Gastrocnemius medialis (tissue), 4 donors: ENCODE measurements around the gene LUC7L3. TPM values are rescaled to one million over a fixed set of nuclear protein-coding genes. Genes with fewer than 3 reads are reported as not detected.
"Not testable (repeated sequence)": the region's sequence is repeated elsewhere in the genome, so short reads cannot be mapped to it uniquely, and the experiment has no call there.

Source experiments
- ATAC-seq, 2 donors: fragments of 150-250 bp; one replicate each; pipeline ENCODE4 v1.9.1; 2016
- DNase-seq, 2 donors: peaks; one replicate each; pipeline ENCODE4 v3.0.0-alpha.2; 2019
- H3K27ac ChIP-seq, 4 donors: fragments of 200-600 bp; sonication (generic); 1 replicate in 1 of 4; 2 replicates in 3 of 4; pipeline ENCODE4 v1.5.1; 2016 to 2018; ENCODE audit warnings: mild to moderate bottlenecking in 2 of 4, moderate library complexity in 1 of 4
- H3K27me3 ChIP-seq, 3 donors: fragments of 200-600 bp; sonication (generic) in 2 of 3; 1 replicate in 1 of 3; 2 replicates in 2 of 3; pipeline versions ENCODE4 v1.5.1 to v1.6.0; 2016 to 2019; ENCODE audit warnings: mild to moderate bottlenecking in 1 of 3, moderate library complexity in 1 of 3
- H3K36me3 ChIP-seq, 2 donors: fragments of 200-600 bp; sonication (generic) in 1 of 2; one replicate each; pipeline ENCODE4 v1.5.1; 2017 to 2018
- H3K4me1 ChIP-seq, 2 donors: fragments of 200-600 bp; sonication (generic) in 1 of 2; one replicate each; pipeline ENCODE4 v1.5.1; 2016 to 2017; ENCODE audit warnings: mild to moderate bottlenecking in 2 of 2
- H3K4me3 ChIP-seq, 4 donors: fragments of 200-600 bp; sonication (generic) in 3 of 4; 1 replicate in 1 of 4; 2 replicates in 3 of 4; pipeline ENCODE4 v1.5.1; 2016 to 2019; ENCODE audit warnings: mild to moderate bottlenecking in 2 of 4
- H3K9me3 ChIP-seq, 3 donors: fragments of 200-600 bp; sonication (generic) in 2 of 3; 1 replicate in 1 of 3; 2 replicates in 2 of 3; pipeline ENCODE4 v1.5.1; 2016 to 2019
- CTCF ChIP-seq, 5 experiments: fragments of 450-650 bp in 3 of 5; fragments of 200-600 bp in 2 of 5; sonication (generic) in 2 of 5; IDR thresholded peaks in 4 of 5; conservative IDR thresholded peaks in 1 of 5; 1 replicate in 4 of 5; 2 replicates in 1 of 5; pipeline ENCODE4 v1.5.1; 2016 to 2019; ENCODE audit warnings: antibody characterized with exemption in 5 of 5, mild to moderate bottlenecking in 3 of 5, moderate library complexity in 3 of 5
- POLR2A ChIP-seq, 2 donors: fragments of 450-650 bp; IDR thresholded peaks; one replicate each; pipeline ENCODE4 v1.6.1; 2017; ENCODE audit warnings: antibody characterized with exemption in 2 of 2, mild to moderate bottlenecking in 2 of 2, moderate library complexity in 2 of 2
- in situ Hi-C, 4 donors: fragments of 200-750 bp; cut with MboI; loops; one replicate each; pipeline versions ENCODE4 v1.15.0 to v1.8.0; 2017; ENCODE audit warnings: low sequenced_read_pairs in 4 of 4
- intact Hi-C: fragments of 100-400 bp; cut with DNase I; formaldehyde crosslinking; loops from one replicate; pipeline ENCODE4 v1.15.1; 2023; ENCODE audit warnings: low total_unique reads
- total RNA-seq, 4 donors: library from RNA; depleted of rRNA; stranded (reverse); fragments of >200 nt; gene quantifications; one replicate each; pipeline versions ENCODE4 v1.1.0 to v1.2.3, GENCODE V29; 2016

LUC7L3 gene
- total RNA-seq, 4 donors from 2014 or later: 10.4 to 67.3 (median 25.7) TPM

- Histone ChIP-seq H3K4me1 (peaks cover 42 to 43% of the 10 kb centered on the region in 2 donors), H3K36me3 (no peaks in the 10 kb centered on the region)
- ATAC-seq: peak; percentile 94 to 95
Observed at GRCh38 chr17:50707289-50708049, 11.9 kb upstream of the LUC7L3 start, which contains the start of gene ANKRD40. Gene ANKRD40, minus strand, starts transcription at chr17:50707914. Its CDS starts 260 bp downstream, at chr17:50707654.

GRCh38 chr17:50708050-50709000 lies 11.1 kb upstream of the LUC7L3 start:
- Histone ChIP-seq H3K36me3 (no peaks in the 10 kb centered on the region), H3K27ac (peak overlapping the region; percentile 90 to 97 (median 96)), H3K4me3 (peak overlapping the region; percentile 50 to 83 (median 67)), H3K9me3 (no peaks in the 10 kb centered on the region), H3K4me1 (peaks cover 34 to 35% of the 10 kb centered on the region in 2 donors), H3K27me3 (no peaks in the 10 kb centered on the region)
- DNase-seq (peak in 1 of 2 donors; percentile 14), ATAC-seq (peak; percentile 35 to 53)
- intact Hi-C loops: loop anchor here (1.0 to 10.0 kb wide), 5 partner anchors 11 to 1516 kb away; partner anchors contain the start of gene LUC7L3
- TF ChIP-seq POLR2A (IDR thresholded peaks at IDR 0.05) (peak in 1 of 2 donors; percentile 46), CTCF (IDR thresholded peaks at IDR 0.05 in 4 of 5, conservative IDR thresholded peaks at IDR 0.05 in 1 of 5) (no peak)
- in situ Hi-C loops: loop anchor here in 1 of 4 donors (10.0 to 25.0 kb wide), 2 partner anchors 224 to 921 kb away; partner anchors contain the start of gene KAT7

More at GRCh38 chr17:50707289-50708049, 11.9 kb upstream of the LUC7L3 start, which contains the start of gene ANKRD40:
- H3K9me3 ChIP-seq: no peaks in the 10 kb centered on the region
- no peaks in the 10 kb centered on the region for H3K27me3 ChIP-seq
- H3K27ac ChIP-seq: peak within 1 kb of the TSS; percentile 90 to 97 (median 96)
- H3K4me3 ChIP-seq: peak within 1 kb of the TSS; percentile 64 to 83 (median 76)
- intact Hi-C loops: loop anchor here (1.0 to 10.0 kb wide), 5 partner anchors 12 to 1515 kb away; partner anchors contain the start of gene LUC7L3
- TF ChIP-seq CTCF (IDR thresholded peaks at IDR 0.05 in 4 of 5, conservative IDR thresholded peaks at IDR 0.05 in 1 of 5): peak in 2 of 5 experiments; percentile 10 to 26
- TF ChIP-seq POLR2A (IDR thresholded peaks at IDR 0.05): peak; percentile 87 to 88
- in situ Hi-C loops: loop anchor here in 1 of 4 donors (10.0 to 25.0 kb wide), 2 partner anchors 223 to 920 kb away; partner anchors contain the start of gene KAT7
- DNase-seq: peak; percentile 90 to 93

GRCh38 chr17:50709053-50709452 lies 10.3 kb upstream of the LUC7L3 start:
- in situ Hi-C loops: loop anchor here in 1 of 4 donors (10.0 to 25.0 kb wide), 2 partner anchors 224 to 922 kb away; partner anchors contain the start of gene KAT7
- H3K4me1 ChIP-seq: peaks cover 28 to 34% of the 10 kb centered on the region in 2 donors
- H3K4me3 ChIP-seq: not testable (repeated sequence)

GRCh38 chr17:50710025-50710424 lies 9.4 kb upstream of the LUC7L3 start:
- Histone ChIP-seq H3K9me3 (no peaks in the 10 kb centered on the region), H3K36me3 (no peaks in the 10 kb centered on the region), H3K4me3 (no peak overlapping the region), H3K27ac (peak overlapping the region in 2 of 4 donors; percentile 90 to 95), H3K27me3 (no peaks in the 10 kb centered on the region), H3K4me1 (peaks cover 28 to 34% of the 10 kb centered on the region in 2 donors)
- DNase-seq (no peak), ATAC-seq (no peak)
- TF ChIP-seq CTCF (IDR thresholded peaks at IDR 0.05 in 4 of 5, conservative IDR thresholded peaks at IDR 0.05 in 1 of 5) (no peak), POLR2A (IDR thresholded peaks at IDR 0.05) (no peak)
- intact Hi-C loops (no loop called here), in situ Hi-C loops (loop anchor here in 1 of 4 donors (25.0 kb wide), 1 partner anchor 923 kb away; the partner anchor contains the start of gene KAT7)

More at GRCh38 chr17:50709053-50709452, 10.3 kb upstream of the LUC7L3 start:
- DNase-seq, H3K36me3 ChIP-seq, H3K9me3 ChIP-seq, ATAC-seq, H3K27me3 ChIP-seq: not testable (repeated sequence)
- peak overlapping the region; percentile 90 to 97 (median 96) for H3K27ac ChIP-seq
- intact Hi-C loops: loop anchor here (5.0 to 10.0 kb wide), 4 partner anchors 167 to 1517 kb away; no protein-coding TSS in a partner anchor
